ENCODE data around the gene DUOX2. TPM values are rescaled to one million over a fixed set of nuclear protein-coding genes. Genes with fewer than 3 reads are reported as not detected.
"Not testable (repeated sequence)": the region's sequence is repeated elsewhere in the genome, so short reads cannot be mapped to it uniquely, and the experiment has no call there.

DUOX2 gene
- total RNA-seq, 1 donor from 2014 or later = 1.2 TPM

DNA sequence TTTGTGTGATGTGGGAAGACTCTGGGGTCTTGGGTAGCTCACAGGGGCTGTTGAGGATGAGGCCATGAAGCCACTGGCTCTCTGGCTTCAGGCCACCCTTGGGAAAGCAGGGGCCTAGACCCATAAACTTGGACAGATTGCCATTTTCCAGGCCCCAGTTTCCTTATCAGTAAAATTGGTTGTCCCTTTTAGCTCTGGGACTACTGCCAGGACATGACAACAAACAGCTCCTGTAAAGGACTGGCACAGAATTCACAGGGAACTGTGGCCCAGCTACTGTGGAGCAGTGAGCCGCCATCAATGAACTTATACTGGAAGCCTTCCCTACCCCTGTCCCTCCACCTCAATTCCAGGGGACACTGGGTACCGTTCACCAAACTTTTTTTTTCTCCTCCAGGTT, 36.6 kb downstream of the DUOX2 start:
- DNase-seq (ENCODE audit: low spot score) = not testable (repeated sequence)

DNA sequence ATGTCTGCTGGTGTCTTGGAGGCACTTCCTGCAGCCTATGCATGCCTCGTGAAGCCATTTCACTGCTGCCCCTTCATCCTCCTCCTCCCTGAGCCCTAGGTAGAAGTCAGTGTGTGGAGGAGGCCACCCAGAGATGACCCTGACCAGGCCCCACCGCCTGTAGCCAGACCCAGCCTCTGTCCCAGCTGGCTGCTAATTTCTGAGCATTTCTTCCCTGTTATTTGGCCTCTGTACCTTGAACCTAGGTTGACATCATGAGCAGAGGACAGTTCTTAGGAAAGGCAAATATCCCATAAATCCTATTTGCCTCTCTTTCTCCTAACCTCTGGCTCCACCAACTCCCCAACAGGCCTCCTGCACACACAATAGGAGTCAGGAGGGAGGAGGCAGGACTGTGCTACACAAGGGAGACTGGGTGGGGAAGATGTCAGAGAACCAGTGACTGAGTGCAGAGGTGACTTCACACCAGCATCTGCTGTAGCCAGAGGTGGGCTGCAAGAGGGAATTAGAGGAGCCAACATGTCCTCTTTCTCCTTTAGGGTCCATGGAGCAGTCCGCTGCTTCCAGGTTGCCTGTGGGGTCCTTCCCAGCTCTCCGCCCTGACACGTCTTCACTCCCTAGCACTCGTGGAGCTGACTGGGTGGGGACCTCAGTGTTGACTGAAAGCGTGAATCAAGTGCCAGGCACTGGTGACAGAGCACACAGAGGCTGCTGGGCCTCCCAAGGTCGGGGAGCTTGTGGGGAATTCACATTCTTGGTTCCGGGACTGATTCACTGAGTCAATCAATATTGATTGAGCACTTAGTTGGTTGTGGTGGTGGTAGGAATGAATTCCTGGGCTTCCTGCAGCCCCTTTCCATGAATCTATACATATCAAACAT, 38.3 kb downstream of the DUOX2 start:
- not testable (repeated sequence) for DNase-seq (ENCODE audit: low spot score)

DNA sequence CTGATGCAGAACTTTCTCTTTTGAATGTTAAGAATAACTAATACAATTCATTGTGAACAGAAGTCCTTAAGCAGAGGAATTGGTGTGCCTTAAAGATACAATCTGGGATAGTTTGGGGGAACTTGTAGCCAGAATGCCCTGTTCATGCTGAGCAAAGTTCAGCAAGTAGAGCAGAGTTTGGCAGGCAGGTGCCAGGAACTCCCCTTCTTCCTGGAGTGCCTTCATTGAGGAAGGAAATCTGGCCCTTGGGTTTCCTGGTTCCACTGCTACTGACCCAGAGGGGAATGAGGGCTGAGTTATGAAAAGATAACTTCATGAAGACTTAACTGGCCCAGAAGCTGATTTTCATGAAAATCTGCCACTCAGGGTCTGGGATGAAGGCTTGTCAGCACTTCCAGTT, 40.4 kb downstream of the DUOX2 start:
- DNase-seq (ENCODE audit: low spot score) = not testable (repeated sequence)

DNA sequence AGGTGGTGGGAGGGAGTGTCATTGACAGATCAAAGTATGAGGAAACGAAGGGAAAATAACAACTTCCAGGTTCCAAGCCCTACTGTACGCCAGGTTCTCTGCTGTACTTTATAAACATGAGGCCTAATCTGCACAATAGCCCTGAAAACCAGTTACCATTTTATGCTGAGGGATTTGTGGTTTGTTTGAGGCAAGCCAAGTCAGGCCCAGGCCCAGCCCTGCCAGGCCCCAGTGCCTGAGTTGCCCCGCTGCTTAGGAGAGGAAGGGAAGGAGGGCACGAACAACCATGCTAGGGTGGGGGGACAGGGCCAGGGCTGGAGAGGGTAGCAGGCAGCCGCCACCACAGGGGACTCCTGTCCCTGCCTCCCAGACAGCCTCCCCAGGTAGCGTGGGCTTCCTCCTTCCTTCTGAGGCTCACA, 44.0 kb downstream of the DUOX2 start:
- DNase-seq (ENCODE audit: low spot score) = not testable (repeated sequence)

DNA sequence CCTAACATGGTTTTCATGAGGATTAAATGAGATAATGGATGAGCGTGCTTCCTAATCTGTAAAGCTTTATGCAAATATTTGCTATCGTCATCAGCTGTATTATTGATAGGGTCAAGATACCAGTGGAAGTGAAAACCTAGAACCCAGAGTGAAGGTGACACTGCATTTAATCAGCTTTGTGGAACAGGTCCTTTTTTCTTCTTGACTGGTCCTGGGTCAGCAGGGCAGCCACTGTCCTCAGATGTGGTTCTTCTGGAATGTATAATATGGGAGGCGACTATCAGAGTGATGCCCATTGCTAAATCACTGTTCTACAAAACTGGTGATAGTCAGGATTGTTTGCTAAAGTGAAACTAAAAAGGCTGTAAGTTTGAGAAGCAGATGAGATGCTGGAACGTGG, 49.6 kb downstream of the DUOX2 start:
- no peak for DNase-seq (ENCODE audit: low spot score)

DNA sequence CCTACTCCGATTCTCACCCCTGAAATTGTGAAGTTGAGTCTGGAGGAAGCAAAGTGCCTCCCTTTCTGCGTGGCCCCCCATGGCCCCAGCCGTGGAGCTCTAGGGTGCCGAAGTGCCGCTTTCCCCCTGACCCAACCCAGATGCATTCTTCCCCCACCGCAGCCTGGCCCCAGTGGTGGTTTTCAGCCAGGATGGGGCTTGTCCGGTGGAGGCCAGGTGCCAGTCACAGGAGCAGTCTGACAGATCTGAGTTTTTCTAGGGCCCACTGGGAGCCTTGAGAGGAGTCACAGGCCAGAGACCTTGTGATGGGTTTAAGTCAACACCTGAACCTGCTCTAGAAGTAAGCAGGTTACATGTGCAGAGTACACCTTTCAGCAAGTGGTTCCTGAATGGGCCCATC, 51.7 kb downstream of the DUOX2 start:
- not testable (repeated sequence) for DNase-seq (ENCODE audit: low spot score)

DNA sequence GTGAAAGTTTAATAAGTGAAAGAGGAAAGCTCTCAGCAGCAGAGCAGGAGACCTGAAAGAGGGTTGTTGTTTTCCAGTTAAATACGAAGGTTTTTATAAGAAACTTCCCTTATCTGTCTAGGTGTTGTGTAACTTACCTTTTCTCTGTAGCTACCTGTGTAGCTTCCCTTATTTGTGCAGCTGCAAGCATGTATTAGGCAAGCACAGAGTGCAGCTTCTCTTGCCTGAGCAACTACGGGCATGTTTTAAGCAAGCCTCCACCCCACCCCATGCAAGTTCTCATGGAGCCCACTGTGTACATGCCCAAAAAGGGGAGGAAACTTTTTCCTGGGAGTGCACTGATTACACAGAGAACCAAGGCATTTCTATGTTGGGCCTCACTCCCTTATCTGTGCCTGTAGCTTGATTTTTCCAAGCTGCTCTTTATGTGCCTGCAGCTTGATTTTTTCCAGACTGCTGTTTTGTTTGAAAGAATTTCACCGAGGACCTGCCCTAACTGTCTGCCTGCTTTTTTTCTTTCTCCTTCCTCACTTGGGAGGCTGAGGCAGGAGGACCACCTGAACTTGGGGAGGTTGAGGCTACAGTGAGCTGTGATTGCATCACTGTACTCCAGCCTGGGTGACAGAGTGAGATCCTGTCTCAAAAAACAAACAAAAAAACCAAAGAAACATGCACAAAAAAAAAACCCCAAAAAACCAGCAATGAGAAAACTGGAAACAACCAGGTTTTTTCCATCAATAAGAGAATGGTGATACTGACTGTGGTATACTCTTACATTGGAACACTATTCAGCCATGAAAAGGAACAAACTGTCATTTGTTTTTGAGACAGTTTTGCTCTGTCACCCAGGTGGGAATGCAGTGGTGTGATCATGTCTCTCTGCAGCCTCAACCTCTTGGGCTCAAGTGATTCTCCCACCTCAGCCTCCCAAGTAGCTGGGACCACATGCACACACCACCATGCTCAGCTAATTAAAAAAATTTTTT, 55.0 kb downstream of the DUOX2 start:
- not testable (repeated sequence) for DNase-seq (ENCODE audit: low spot score)

DNA sequence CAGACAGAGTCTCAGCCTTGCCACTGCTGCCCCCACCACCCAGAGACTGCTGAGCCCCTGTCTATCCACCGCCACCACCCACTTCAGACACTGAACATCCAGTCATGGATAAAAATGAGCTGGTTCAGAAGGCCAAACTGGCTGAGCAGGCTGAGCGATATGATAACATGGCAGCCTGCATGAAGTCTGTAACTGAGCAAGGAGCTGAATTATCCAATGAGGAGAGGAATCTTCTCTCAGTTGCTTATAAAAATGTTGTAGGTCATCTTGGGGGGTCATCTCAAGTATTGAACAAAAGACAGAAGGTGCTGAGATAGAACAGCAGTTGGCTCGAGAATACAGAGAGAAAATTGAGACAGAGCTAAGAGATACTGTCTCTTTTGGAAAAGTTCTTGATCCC, 61.3 kb downstream of the DUOX2 start:
- not testable (repeated sequence) for DNase-seq (ENCODE audit: low spot score)

DNA sequence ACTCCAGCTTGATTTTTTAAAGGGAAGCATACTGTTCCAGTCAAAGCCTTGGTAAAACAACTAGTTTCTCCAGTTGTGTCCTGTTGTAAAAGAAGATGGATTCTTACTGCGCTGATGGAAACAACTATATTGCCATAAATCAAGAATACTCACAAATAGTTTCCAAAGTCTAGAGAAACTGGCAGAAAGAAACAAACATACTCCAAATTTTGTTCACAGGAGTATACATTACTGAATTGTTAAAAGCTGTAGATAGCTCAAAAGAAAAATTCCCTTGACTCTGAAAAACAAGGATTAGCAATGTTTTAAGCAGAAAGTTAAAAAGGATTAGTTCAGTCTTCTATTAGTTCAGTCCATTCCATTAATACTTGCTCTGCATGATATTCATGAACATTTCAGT, 63.4 kb downstream of the DUOX2 start:
- no peak for DNase-seq (ENCODE audit: low spot score)

DNA sequence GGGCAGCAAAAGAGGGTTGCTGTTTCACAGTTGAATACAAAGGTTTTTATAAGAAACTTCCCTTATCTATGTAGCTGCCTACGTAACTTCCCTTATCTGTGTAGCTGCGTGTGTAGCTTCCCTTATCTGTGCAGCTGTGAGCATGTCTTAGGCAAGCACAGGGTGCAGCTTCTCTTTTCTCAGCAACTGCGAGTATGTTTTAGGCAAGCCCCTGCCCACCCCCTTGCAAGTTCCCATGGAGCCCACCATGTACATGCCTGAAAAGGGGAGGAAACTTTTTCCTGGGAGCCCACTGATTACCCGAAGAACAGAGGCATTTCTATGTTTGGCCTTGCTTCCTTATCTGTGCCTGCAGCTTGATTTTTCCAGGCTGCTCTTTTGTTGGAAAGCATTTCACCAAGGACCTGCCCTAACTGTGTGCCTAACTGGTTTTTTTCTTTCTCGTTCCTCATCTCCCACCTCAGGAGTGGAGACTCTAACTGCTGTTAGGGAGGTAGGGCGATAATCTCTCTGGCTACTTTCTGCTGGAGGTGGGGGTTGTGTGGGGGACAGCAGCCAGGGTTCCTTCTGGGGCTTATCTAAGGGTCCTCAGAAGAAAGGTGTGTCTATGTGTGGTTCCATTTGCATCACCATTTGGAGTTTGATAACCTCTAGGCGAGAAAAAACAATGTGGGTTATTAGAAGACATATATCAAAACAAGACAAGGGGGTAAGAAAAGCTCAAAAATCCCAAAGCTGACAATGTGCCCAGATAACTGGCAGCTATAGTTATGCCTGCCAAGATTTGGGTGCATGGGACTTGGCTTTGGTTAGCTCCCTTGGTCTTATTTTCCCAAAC, 65.0 kb downstream of the DUOX2 start:
- DNase-seq (ENCODE audit: low spot score) = peak; percentile 87

DNA sequence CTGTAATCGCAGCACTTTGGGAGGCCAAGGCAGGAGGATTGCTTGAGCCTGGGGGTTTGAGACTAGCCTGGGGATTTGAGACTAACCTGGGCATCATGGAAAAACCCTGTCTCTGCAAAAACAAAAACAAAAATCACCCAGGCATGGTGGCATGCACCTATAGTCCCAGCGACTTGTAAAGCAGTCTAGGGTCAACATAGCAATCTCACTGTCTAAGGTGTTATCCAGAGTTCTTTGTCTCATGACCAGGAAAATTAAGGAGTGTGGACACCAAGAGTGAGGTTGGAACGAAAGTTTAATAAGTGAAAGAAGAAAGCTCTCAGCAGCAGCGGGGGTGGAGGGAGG, 65.6 kb downstream of the DUOX2 start:
- not testable (repeated sequence) for DNase-seq (ENCODE audit: low spot score)

DNA sequence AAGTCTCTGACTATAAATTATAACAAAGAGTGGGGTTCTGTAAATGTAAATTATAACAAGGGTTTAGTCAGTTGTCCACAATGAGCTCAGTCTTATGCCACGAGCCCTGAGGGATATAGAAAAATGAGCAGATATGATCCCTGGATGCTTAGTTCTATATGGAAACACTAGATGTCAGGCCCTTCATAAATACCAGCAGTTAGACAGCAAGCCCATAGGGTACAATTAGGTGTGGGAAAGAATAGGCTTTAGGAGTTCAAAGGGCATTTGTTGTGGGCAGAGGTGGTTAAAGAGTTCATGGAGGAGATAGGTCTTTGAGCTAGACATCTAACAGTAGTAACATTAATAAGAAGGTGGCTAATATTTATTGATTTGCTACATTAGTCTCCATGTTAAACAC, 69.7 kb downstream of the DUOX2 start:
- DNase-seq (ENCODE audit: low spot score) = not testable (repeated sequence)

DNA sequence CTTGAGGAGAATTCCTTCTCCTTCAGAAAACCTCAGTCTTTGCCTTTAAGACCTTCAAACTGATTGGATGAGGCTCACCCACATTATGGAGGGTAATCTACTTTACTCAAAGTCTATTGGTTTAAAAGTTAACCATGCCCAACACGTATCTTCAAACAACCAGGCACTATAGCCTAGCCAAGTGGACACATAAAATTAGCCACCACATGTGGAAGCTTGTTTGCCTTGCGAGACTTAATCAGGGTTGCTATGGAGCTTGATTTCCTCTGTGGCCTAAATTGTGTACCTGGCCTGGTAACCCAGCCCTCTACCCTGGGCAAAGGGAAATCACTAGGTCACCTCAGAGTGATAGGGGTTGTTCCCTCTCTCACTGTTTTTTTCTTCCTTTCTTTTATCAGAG, 71.1 kb downstream of the DUOX2 start:
- not testable (repeated sequence) for DNase-seq (ENCODE audit: low spot score)

Other genes starting within 250 kb of the DUOX2 start
- gene TERB2, start 157.5 kb downstream of the DUOX2 start, total RNA-seq (ENCODE audit: insufficient read depth, low replicate concordance) = 2.6 TPM
- 9.4 TPM for gene SORD, start 91.0 kb downstream of the DUOX2 start, total RNA-seq (ENCODE audit: insufficient read depth, low replicate concordance)
- gene DUOXA2, start 154 bp upstream of the DUOX2 start, total RNA-seq (ENCODE audit: insufficient read depth, low replicate concordance) = 3.9 TPM
- 3.1 TPM for gene DUOXA1, start 15.7 kb upstream of the DUOX2 start, total RNA-seq (ENCODE audit: insufficient read depth, low replicate concordance)
- 5.8 TPM for gene DUOX1, start 15.8 kb upstream of the DUOX2 start, total RNA-seq (ENCODE audit: insufficient read depth, low replicate concordance)
- gene SHF, start 73.8 kb upstream of the DUOX2 start, total RNA-seq (ENCODE audit: insufficient read depth, low replicate concordance) = 24.1 TPM
- gene SLC28A2, start 138.1 kb upstream of the DUOX2 start, total RNA-seq (ENCODE audit: insufficient read depth, low replicate concordance) = not detected

All from umbilical cord (tissue), 2 donors.